IMR-90 (cell line): Measurements from ENCODE around the gene C1GALT1. TPM values are rescaled to one million over a fixed set of nuclear protein-coding genes. Genes with fewer than 3 reads are reported as not detected.

Experiments
- ATAC-seq: fragments of 200-7000 bp; cut with Tn5 transposase; 2 replicates; pipeline ENCODE4 v1.9.1; 2020; ENCODE audit warnings: low read depth, mild to moderate bottlenecking, moderate library complexity
- BruUV-seq: library from RNA; stranded (reverse); fragments of 400-500 nt; replicated peaks from 2 replicates; lab custom pipeline; 2021; lab: Mats Ljungman, UMichigan
- CTCF ChIA-PET: fragments of 300-600 bp; formaldehyde crosslinking; extraction: SDS; loops from one replicate; lab custom pipeline; 2021; ENCODE audit warnings: antibody characterized with exemption; lab: Yijun Ruan, JAX
- POLR2A ChIA-PET: fragments of 300-600 bp; sonication (Branson Sonifier 250); formaldehyde crosslinking; loops from one replicate; lab custom pipeline; 2022; ENCODE audit warnings: antibody characterized with exemption; ENCODE audit not compliant: unreplicated experiment; lab: Charles Lee
- DNase-seq: peaks from one replicate; pipeline ENCODE4 v3.0.0; 2013
- H2AFZ ChIP-seq: replicated peaks from 2 replicates; pipeline ENCODE3; 2013; ENCODE audit warnings: low read length, mild to moderate bottlenecking; ENCODE audit not compliant: poor library complexity
- H2AK5ac ChIP-seq: 2 replicates; pipeline ENCODE4 v1.6.1; 2013; ENCODE audit warnings: low read depth, low read length, inconsistent platforms
- H2AK9ac ChIP-seq: replicated peaks from 2 replicates; pipeline ENCODE3; 2013; ENCODE audit warnings: mild to moderate bottlenecking, low read depth, low read length, moderate library complexity; ENCODE audit not compliant: poor library complexity
- H2BK120ac ChIP-seq: 2 replicates; pipeline ENCODE4 v1.6.1; 2013; ENCODE audit warnings: low read depth, low read length, inconsistent platforms
- H2BK15ac ChIP-seq: 3 replicates; pipeline ENCODE4 v1.6.1; 2013; ENCODE audit warnings: low read depth, low read length, inconsistent platforms
- H2BK20ac ChIP-seq: 2 replicates; pipeline ENCODE4 v1.6.1; 2013; ENCODE audit warnings: low read depth, mild to moderate bottlenecking, inconsistent platforms, low read length, moderate library complexity
- H2BK5ac ChIP-seq: 2 replicates; pipeline ENCODE4 v1.6.1; 2013; ENCODE audit warnings: mild to moderate bottlenecking, low read depth, low read length, inconsistent platforms; ENCODE audit not compliant: poor library complexity, severe bottlenecking
- H3K14ac ChIP-seq: replicated peaks from 2 replicates; pipeline ENCODE4 v1.6.1; 2013; ENCODE audit warnings: low read depth, low read length, inconsistent platforms
- H3K18ac ChIP-seq: 2 replicates; pipeline ENCODE4 v1.6.1; 2013; ENCODE audit warnings: low read depth, low read length, control low read depth
- H3K23ac ChIP-seq: 2 replicates; pipeline ENCODE4 v1.6.1; 2013; ENCODE audit warnings: low read depth, low read length, inconsistent platforms
- H3K27ac ChIP-seq: 2 replicates; pipeline ENCODE4 v1.5.1; 2013; ENCODE audit warnings: mild to moderate bottlenecking, control low read depth, low read length; ENCODE audit not compliant: insufficient read depth
- H3K27me3 ChIP-seq: 2 replicates; pipeline ENCODE4 v1.6.1; 2013; ENCODE audit warnings: low read length; ENCODE audit not compliant: control insufficient read depth, insufficient read depth
- H3K36me3 ChIP-seq: 2 replicates; pipeline ENCODE4 v1.6.1; 2013; ENCODE audit warnings: low read length, mixed read lengths; ENCODE audit not compliant: control insufficient read depth, insufficient read depth
- H3K4ac ChIP-seq: 2 replicates; pipeline ENCODE4 v1.6.1; 2013; ENCODE audit warnings: low read depth, low read length, inconsistent platforms
- H3K4me1 ChIP-seq: 2 replicates; pipeline ENCODE4 v1.6.1; 2013; ENCODE audit warnings: low read length, mixed read lengths; ENCODE audit not compliant: control insufficient read depth, insufficient read depth
- H3K4me2 ChIP-seq: 2 replicates; pipeline ENCODE4 v1.6.1; 2013; ENCODE audit warnings: low read depth, mild to moderate bottlenecking, control low read depth, low read length, moderate library complexity
- H3K4me3 ChIP-seq: 2 replicates; pipeline ENCODE4 v1.5.1; 2013; ENCODE audit warnings: low read depth, mild to moderate bottlenecking, control low read depth, low read length, moderate library complexity; ENCODE audit not compliant: insufficient read depth
- H3K56ac ChIP-seq: 2 replicates; pipeline ENCODE4 v1.6.1; 2013; ENCODE audit warnings: low read length, inconsistent platforms; ENCODE audit not compliant: insufficient read depth; ENCODE audit errors: extremely low read depth
- H3K79me1 ChIP-seq, 2 experiments: 2 replicates each; pipeline ENCODE4 v1.6.1; 2013; ENCODE audit warnings: low read length in 2 of 2, inconsistent platforms in 1 of 2, low read depth in 1 of 2
- H3K9ac ChIP-seq: 2 replicates; pipeline ENCODE4 v1.6.1; 2013; ENCODE audit warnings: low read depth, low read length, control low read depth
- H3K9me1 ChIP-seq: 2 replicates; pipeline ENCODE4 v1.6.1; 2013; ENCODE audit warnings: low read length, inconsistent platforms; ENCODE audit not compliant: insufficient read depth
- H3K9me3 ChIP-seq: 2 replicates; pipeline ENCODE4 v1.6.1; 2013; ENCODE audit warnings: low read length; ENCODE audit not compliant: control insufficient read depth, insufficient read depth
- H4K20me1 ChIP-seq: 2 replicates; pipeline ENCODE4 v1.6.1; 2013; ENCODE audit warnings: low read length, inconsistent platforms; ENCODE audit not compliant: insufficient read depth
- H4K5ac ChIP-seq: 2 replicates; pipeline ENCODE4 v1.6.1; 2013; ENCODE audit warnings: mild to moderate bottlenecking, low read depth, low read length, control low read depth
- H4K8ac ChIP-seq, 2 experiments: 2 replicates each; pipeline ENCODE4 v1.6.1; 2013; ENCODE audit warnings: low read depth in 2 of 2, low read length in 2 of 2, control low read depth in 1 of 2, inconsistent platforms in 1 of 2
- H4K91ac ChIP-seq: 2 replicates; pipeline ENCODE4 v1.6.1; 2013; ENCODE audit warnings: low read depth, low read length, inconsistent platforms; ENCODE audit not compliant: insufficient read depth
- BHLHE40 ChIP-seq: fragments of 150-350 bp; IDR thresholded peaks from 2 replicates; pipeline ENCODE4 v1.6.1; 2016; ENCODE audit warnings: mild to moderate bottlenecking, low read depth, low read length
- CEBPB ChIP-seq: IDR thresholded peaks from 2 replicates; pipeline ENCODE4 v1.6.1; 2012; ENCODE audit warnings: low read depth, low read length, improper control_type of control experiment
- CHD1 ChIP-seq: IDR thresholded peaks from 2 replicates; pipeline ENCODE4 v1.6.1; 2012; ENCODE audit warnings: low read depth, low read length, improper control_type of control experiment
- ELK1 ChIP-seq: fragments of 150-350 bp; IDR thresholded peaks from 2 replicates; pipeline ENCODE4 v1.6.1; 2016; ENCODE audit warnings: low read depth, mild to moderate bottlenecking, low read length, moderate library complexity, borderline replicate concordance
- FOS ChIP-seq: fragments of 150-350 bp; IDR thresholded peaks from 2 replicates; pipeline ENCODE4 v1.6.1; 2016; ENCODE audit warnings: low read depth, low read length
- MAFK ChIP-seq: IDR thresholded peaks from 2 replicates; pipeline ENCODE4 v1.6.1; 2012; ENCODE audit warnings: low read depth, low read length, improper control_type of control experiment
- MAZ ChIP-seq: IDR thresholded peaks from 2 replicates; pipeline ENCODE4 v1.6.1; 2012; ENCODE audit warnings: low read depth, mild to moderate bottlenecking, low read length, improper control_type of control experiment, moderate library complexity, borderline replicate concordance
- MXI1 ChIP-seq: IDR thresholded peaks from 2 replicates; pipeline ENCODE4 v1.6.1; 2012; ENCODE audit warnings: low read depth, mild to moderate bottlenecking, low read length, moderate library complexity, borderline replicate concordance
- NFE2L2 ChIP-seq: fragments of 150-350 bp; IDR thresholded peaks from 2 replicates; pipeline ENCODE4 v1.6.1; 2016; ENCODE audit warnings: low read depth, mild to moderate bottlenecking, low read length
- POLR2A ChIP-seq: IDR thresholded peaks from 2 replicates; pipeline ENCODE4 v1.6.1; 2012; ENCODE audit warnings: mild to moderate bottlenecking, low read depth, low read length
- RAD21 ChIP-seq: IDR thresholded peaks from 2 replicates; pipeline ENCODE4 v1.6.1; 2012; ENCODE audit warnings: low read length, improper control_type of control experiment
- RCOR1 ChIP-seq: IDR thresholded peaks from 2 replicates; pipeline ENCODE4 v1.6.1; 2012; ENCODE audit warnings: mild to moderate bottlenecking, low read length, improper control_type of control experiment; ENCODE audit not compliant: insufficient replicate concordance
- RFX5 ChIP-seq: IDR thresholded peaks from 2 replicates; pipeline ENCODE4 v1.8.0; 2012; ENCODE audit warnings: low read depth, mild to moderate bottlenecking, low read length, moderate library complexity
- SMC3 ChIP-seq: fragments of 150-350 bp; IDR thresholded peaks from 2 replicates; pipeline ENCODE4 v1.6.1; 2016; ENCODE audit warnings: low read depth, mild to moderate bottlenecking, antibody characterized with exemption, low read length, moderate library complexity
- WGBS, 2 experiments: methylation state at CpG; one replicate each; pipeline versions ENCODE4 v1.1.5 to v1.1.7; 2013; ENCODE audit warnings: missing lambda C conversion rate in 2 of 2; ENCODE audit not compliant: insufficient read length in 1 of 2; ENCODE audit errors: extremely low coverage in 2 of 2; 5-methylcytosine and 5-hydroxymethylcytosine counted together
- dilution Hi-C: fragments of 300-500 bp; cut with HindIII; formaldehyde crosslinking; loops from one replicate; pipeline ENCODE4 v1.14.3; 2018; ENCODE audit warnings: low sequenced_read_pairs; ENCODE audit not compliant: unreplicated experiment
- in situ Hi-C: fragments of 300-500 bp; cut with MboI; formaldehyde crosslinking; loops from 3 replicates; pipeline ENCODE4 v1.14.3; 2019; ENCODE audit warnings: low sequenced_read_pairs, inconsistent platforms, mixed read lengths
- intact Hi-C: fragments of 100-400 bp; cut with micrococcal nuclease; formaldehyde crosslinking; loops from 2 replicates; pipeline ENCODE4 v1.10.0; 2022
- polyA plus RNA-seq, 3 experiments: library from polyadenylated mRNA; depleted of rRNA; stranded (reverse); fragments of >200 nt; gene quantifications; 2 replicates each; pipeline ENCODE4 v1.2.3, GENCODE V29; 2012; ENCODE audit warnings: low replicate concordance in 1 of 3
- total RNA-seq: library from RNA; depleted of rRNA; stranded (reverse); fragments of >200 nt; gene quantifications from 2 replicates; pipeline ENCODE4 v1.2.3, GENCODE V29; 2012
- TF ChIP-seq, protein P1 (sequence below): fragments of 150-350 bp; IDR thresholded peaks from 2 replicates; pipeline ENCODE4 v1.6.1; 2017; ENCODE audit warnings: mild to moderate bottlenecking, antibody characterized with exemption, low read length, low read depth

The C1GALT1 gene
- total and polyA plus RNA-seq, 2 of the 4 experiments (the other 2 are of a cell fraction) = 11.6 to 12.2 TPM

DNA sequence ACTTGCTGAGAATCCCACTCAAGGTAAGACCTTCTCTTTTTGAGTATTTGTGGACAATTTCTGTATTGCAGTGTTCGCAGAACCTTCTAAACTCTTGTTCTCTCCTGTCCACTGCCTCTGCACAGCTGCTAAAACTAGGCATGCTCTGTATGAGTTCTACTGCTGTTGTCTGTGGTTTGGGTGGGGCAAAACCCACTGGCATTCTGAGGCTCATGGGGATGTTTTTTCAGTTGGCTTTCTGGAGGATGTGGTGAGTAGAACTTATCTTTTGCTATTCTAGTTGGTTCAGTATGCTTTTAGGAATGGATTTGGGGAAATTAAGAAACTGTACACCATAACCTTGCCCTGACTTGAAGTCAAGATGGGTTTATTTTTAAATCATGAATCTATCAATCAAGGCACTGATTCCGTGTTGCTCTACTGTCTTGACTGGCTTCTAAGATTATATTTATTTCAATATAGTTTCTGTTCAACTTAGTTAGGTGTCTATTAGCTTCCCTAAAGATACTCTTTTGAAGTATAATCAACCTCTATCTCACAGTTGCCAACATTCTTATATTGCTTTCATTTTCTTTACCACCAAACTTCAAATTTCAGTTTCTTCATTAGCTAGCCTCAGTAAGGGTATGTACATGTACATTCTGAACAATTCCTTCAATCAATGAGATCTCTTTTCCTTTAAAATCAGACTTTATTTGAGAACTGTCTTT lies 25.0 kb upstream of the C1GALT1 start:
- Histone ChIP-seq H4K20me1 (no peaks in the 10 kb centered on the region), H2AK9ac (no peak overlapping the region), H3K9me1 (no peaks in the 10 kb centered on the region), H3K14ac (no peak overlapping the region), H4K8ac (peak overlapping the region in 1 of 2 experiments; percentile 68; a peak in 1 of 4 replicates), H3K79me1 (no peaks in the 10 kb centered on the region), H2AFZ (peak overlapping the region; percentile 60), H3K4me2 (peak overlapping the region; percentile 67), H2BK15ac (no peak overlapping the region; the same call in 2 of the 3 replicates), H2BK120ac (peak overlapping the region; percentile 16; the same call in 1 of the 2 replicates), H4K91ac (no peak overlapping the region), H2BK20ac (no peak overlapping the region), H2AK5ac (no peak overlapping the region), H3K9ac (no peak overlapping the region), H4K5ac (no peak overlapping the region), H3K4me1 (no peaks in the 10 kb centered on the region), H3K56ac (no peak overlapping the region), H3K18ac (peak overlapping the region; percentile 16; the same call in 1 of the 2 replicates), H3K27ac (no peak overlapping the region), H2BK5ac (peak overlapping the region; percentile 62), H3K9me3 (no peaks in the 10 kb centered on the region), H3K36me3 (no peaks in the 10 kb centered on the region), H3K4me3 (peak overlapping the region; percentile 4; the same call in 1 of the 2 replicates), H3K23ac (no peak overlapping the region), H3K4ac (no peak overlapping the region; the same call in 1 of the 2 replicates), H3K27me3 (no peaks in the 10 kb centered on the region)
- dilution Hi-C loops (no loop called here), intact Hi-C loops (no loop called here), in situ Hi-C loops (no loop called here)
- no CpG with 5 or more reads among the region's 2 CpGs for WGBS, 2 experiments
- ATAC-seq = peak; percentile 83
- ChIA-PET POLR2A (no interaction called here), CTCF (interaction anchor here (0.6 kb wide), 1 partner anchor 209 kb away, joined by 3 read pairs; no protein-coding TSS in a partner anchor)
- peak; percentile 58 for DNase-seq
- BruUV-seq = TSS peak; percentile 85
- TF ChIP-seq CEBPB (no peak), BHLHE40 (no peak), MAZ (no peak), NFE2L2 (no peak), RFX5 (no peak), SMC3 (no peak), POLR2A (no peak), MXI1 (no peak), CHD1 (no peak), MAFK (no peak), RAD21 (no peak), ELK1 (no peak), RCOR1 (no peak), FOS (no peak)
- TF ChIP-seq, protein P1, sequence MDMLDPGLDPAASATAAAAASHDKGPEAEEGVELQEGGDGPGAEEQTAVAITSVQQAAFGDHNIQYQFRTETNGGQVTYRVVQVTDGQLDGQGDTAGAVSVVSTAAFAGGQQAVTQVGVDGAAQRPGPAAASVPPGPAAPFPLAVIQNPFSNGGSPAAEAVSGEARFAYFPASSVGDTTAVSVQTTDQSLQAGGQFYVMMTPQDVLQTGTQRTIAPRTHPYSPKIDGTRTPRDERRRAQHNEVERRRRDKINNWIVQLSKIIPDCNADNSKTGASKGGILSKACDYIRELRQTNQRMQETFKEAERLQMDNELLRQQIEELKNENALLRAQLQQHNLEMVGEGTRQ = no peak
